ENCODE results near the gene GPAT2.
A peak's percentile ranks its signal among the peaks of the same experiment; 100 is the strongest.
"Not testable (repeated sequence)": the region's sequence is repeated elsewhere in the genome, so short reads cannot be mapped to it uniquely, and the experiment has no call there.

The GPAT2 gene

GRCh38 chr2:96049917-96050262, 15.2 kb upstream of the GPAT2 start:
- H3K4me3 ChIP-seq (ENCODE audit: severe bottlenecking); ATAC-seq (ENCODE audit: low read depth); H3K27ac ChIP-seq (ENCODE audit: poor library complexity, severe bottlenecking); DNase-seq (ENCODE audit: low spot score); H3K9me3 ChIP-seq (ENCODE audit: severe bottlenecking); H3K36me3 ChIP-seq (ENCODE audit: low read depth); H3K4me1 ChIP-seq (ENCODE audit: insufficient read depth, poor library complexity, severe bottlenecking); H3K27me3 ChIP-seq (ENCODE audit: insufficient read depth, poor library complexity, severe bottlenecking): not testable (repeated sequence)

- ATAC-seq (ENCODE audit: low read depth); H3K36me3 ChIP-seq (ENCODE audit: low read depth); H3K27ac ChIP-seq (ENCODE audit: poor library complexity, severe bottlenecking); H3K9me3 ChIP-seq (ENCODE audit: severe bottlenecking); H3K4me3 ChIP-seq (ENCODE audit: severe bottlenecking); DNase-seq (ENCODE audit: low spot score); H3K4me1 ChIP-seq (ENCODE audit: insufficient read depth, poor library complexity, severe bottlenecking); H3K27me3 ChIP-seq (ENCODE audit: insufficient read depth, poor library complexity, severe bottlenecking): not testable (repeated sequence)
Measured at GRCh38 chr2:96049049-96049916, 14.6 kb upstream of the GPAT2 start.

GRCh38 chr2:96035554-96035953, 838 bp upstream of the GPAT2 start:
- not testable (repeated sequence) for ATAC-seq (ENCODE audit: low read depth); H3K36me3 ChIP-seq (ENCODE audit: low read depth); H3K4me3 ChIP-seq (ENCODE audit: severe bottlenecking); H3K27me3 ChIP-seq (ENCODE audit: insufficient read depth, poor library complexity, severe bottlenecking); H3K9me3 ChIP-seq (ENCODE audit: severe bottlenecking); DNase-seq (ENCODE audit: low spot score); H3K27ac ChIP-seq (ENCODE audit: poor library complexity, severe bottlenecking); H3K4me1 ChIP-seq (ENCODE audit: insufficient read depth, poor library complexity, severe bottlenecking)

GRCh38 chr2:96033997-96034396, 719 bp downstream of the GPAT2 start:
- peak; percentile 7; the same call in 1 of the 3 replicates for ATAC-seq (ENCODE audit: low read depth)
- H3K9me3 ChIP-seq (ENCODE audit: severe bottlenecking); H3K4me3 ChIP-seq (ENCODE audit: severe bottlenecking); H3K27me3 ChIP-seq (ENCODE audit: insufficient read depth, poor library complexity, severe bottlenecking); H3K4me1 ChIP-seq (ENCODE audit: insufficient read depth, poor library complexity, severe bottlenecking); DNase-seq (ENCODE audit: low spot score); H3K36me3 ChIP-seq (ENCODE audit: low read depth); H3K27ac ChIP-seq (ENCODE audit: poor library complexity, severe bottlenecking): not testable (repeated sequence)

- H3K4me1 ChIP-seq (ENCODE audit: insufficient read depth, poor library complexity, severe bottlenecking); H3K36me3 ChIP-seq (ENCODE audit: low read depth); ATAC-seq (ENCODE audit: low read depth); H3K27ac ChIP-seq (ENCODE audit: poor library complexity, severe bottlenecking); H3K27me3 ChIP-seq (ENCODE audit: insufficient read depth, poor library complexity, severe bottlenecking); DNase-seq (ENCODE audit: low spot score); H3K9me3 ChIP-seq (ENCODE audit: severe bottlenecking); H3K4me3 ChIP-seq (ENCODE audit: severe bottlenecking): not testable (repeated sequence)
Measured at GRCh38 chr2:96027725-96028325, 6.9 kb downstream of the GPAT2 start.

GRCh38 chr2:96025755-96026154, 9.0 kb downstream of the GPAT2 start:
- ATAC-seq (ENCODE audit: low read depth); H3K9me3 ChIP-seq (ENCODE audit: severe bottlenecking); DNase-seq (ENCODE audit: low spot score); H3K4me3 ChIP-seq (ENCODE audit: severe bottlenecking); H3K36me3 ChIP-seq (ENCODE audit: low read depth); H3K27me3 ChIP-seq (ENCODE audit: insufficient read depth, poor library complexity, severe bottlenecking); H3K27ac ChIP-seq (ENCODE audit: poor library complexity, severe bottlenecking); H3K4me1 ChIP-seq (ENCODE audit: insufficient read depth, poor library complexity, severe bottlenecking): not testable (repeated sequence)

- no peak overlapping the region for H3K4me3 ChIP-seq (ENCODE audit: severe bottlenecking)
- H3K4me1 ChIP-seq (ENCODE audit: insufficient read depth, poor library complexity, severe bottlenecking) = no peaks in the 10 kb centered on the region
- no peak for DNase-seq (ENCODE audit: low spot score)
- TF ChIP-seq CTCF (IDR thresholded peaks at IDR 0.05; ENCODE audit: poor library complexity, severe bottlenecking) = no peak
- no peak overlapping the region for H3K27ac ChIP-seq (ENCODE audit: poor library complexity, severe bottlenecking)
- H3K36me3 ChIP-seq (ENCODE audit: low read depth) = no peaks in the 10 kb centered on the region
- no peaks in the 10 kb centered on the region for H3K27me3 ChIP-seq (ENCODE audit: insufficient read depth, poor library complexity, severe bottlenecking)
- H3K9me3 ChIP-seq (ENCODE audit: severe bottlenecking) = no peaks in the 10 kb centered on the region
- ATAC-seq (ENCODE audit: low read depth) = no peak
Measured at GRCh38 chr2:96025194-96025492, 9.6 kb downstream of the GPAT2 start.
